ENCODE measurements around the gene CASQ2.
"Not testable (repeated sequence)": the region's sequence is repeated elsewhere in the genome, so short reads cannot be mapped to it uniquely, and the experiment has no call there.

CASQ2 gene

GRCh38 chr1:115768549-115768948 is at the start of gene CASQ2:
TSS of gene CASQ2 (minus strand) at chr1:115768714. CDS start at chr1:115768541, 173 bp downstream.
- DNase-seq = no peak

DNA sequence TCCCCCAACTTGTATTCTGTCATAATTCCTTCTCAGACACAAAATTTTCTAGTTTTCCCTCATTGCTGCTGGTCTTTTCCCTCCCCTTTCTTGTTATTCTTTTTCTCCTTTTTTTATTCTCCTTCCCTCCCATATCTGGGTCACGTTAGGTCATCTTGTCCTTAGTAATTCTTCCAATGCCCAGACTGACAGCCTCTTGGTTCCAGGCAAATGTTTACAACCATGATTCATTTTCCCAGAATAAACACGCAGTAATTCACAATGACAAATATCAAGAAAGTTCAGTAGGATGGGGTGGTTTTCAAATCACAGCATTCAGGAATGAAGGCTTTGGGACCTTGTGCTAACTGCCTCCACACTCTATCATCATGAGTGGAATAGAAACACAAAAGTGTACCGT is 47.2 kb upstream of the CASQ2 start:
- no peak for DNase-seq

DNA sequence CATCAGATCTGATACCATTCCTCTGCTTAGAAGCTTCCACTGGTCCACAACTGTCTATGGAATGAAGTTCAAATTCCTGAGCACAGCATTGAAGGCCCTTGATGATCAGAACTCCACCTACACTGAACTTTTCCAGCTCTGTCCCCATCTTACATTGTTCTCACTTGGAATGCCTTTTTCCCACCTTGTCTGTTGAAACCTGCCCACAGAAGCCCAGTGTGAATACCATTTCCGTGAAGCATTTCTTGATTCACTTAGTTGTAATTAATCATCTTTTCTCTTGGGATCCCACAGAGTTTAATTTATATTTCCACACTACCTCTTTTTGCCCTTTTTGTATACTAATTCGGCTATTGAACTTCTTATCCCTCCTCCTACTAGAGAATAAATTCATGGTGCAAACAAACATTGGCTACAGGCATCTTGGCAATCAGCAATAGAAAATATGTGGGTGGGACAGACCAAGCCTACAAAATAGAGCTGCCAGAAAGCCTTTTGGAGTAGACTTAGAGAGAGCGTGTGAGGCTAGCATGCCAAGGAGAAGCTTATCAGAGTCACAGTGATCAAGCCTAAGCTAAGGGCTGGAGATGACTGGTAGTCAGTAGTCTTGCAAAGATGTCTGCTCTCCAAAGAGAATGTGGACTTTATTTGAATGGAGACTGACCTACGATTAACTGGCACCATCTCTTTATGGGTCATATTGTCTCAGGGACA is 46.3 kb upstream of the CASQ2 start:
- DNase-seq = no peak

GRCh38 chr1:115813727-115814126 is 45.2 kb upstream of the CASQ2 start:
- no peak for DNase-seq

DNA sequence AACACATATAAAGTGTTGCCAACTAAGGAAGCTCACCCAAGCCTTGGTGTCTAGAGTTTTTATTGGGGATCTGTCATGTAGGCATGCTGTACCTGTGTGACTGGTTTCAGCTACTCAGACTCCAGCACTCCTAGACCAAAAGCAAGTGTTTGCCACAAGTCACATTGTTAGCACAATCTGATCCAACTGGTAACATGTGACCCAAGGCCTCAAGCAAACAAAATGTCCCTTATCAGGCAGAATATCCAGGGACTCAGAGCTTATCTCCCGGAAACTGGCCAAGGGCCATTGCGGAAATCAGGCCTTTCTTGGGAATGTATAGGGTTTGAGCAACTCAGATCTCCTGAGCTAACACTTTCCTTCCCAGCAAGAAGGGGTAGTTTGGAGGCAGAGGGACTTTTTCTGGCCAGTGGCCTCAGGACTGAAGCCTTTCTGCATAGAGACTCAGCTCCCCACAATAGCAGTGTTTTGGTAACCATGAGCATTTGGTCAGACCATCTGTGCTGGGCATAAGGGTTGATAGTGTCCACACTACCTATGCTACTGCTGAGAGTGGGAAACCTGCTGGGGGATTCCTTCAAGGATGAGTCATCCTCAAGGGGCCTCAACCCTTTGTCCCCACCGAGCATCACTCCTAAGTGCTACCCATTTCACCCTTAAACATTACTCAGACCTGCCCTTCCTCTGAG is 42.8 kb upstream of the CASQ2 start:
- no peak for DNase-seq

- no peak for DNase-seq
Measured at GRCh38 chr1:115810609-115811008, 42.1 kb upstream of the CASQ2 start.

DNA sequence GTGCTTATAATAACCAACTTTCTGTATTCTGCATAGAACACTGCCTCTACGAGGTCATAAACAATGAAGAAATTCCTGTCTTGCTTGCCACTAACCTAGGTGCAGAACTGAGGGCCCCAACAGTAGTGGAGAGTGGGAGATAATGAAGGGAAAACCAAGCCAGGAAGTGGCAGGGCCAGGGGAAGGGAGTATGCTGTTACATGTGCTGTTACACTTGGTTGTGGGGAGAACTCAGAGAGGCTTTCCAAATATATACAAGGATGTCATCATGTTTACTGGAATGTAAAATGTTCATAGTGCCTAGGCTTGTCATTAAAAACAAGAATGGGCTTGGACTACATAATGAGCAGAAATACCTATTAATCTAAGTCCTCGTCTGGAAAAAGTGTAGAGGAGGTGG is 41.3 kb upstream of the CASQ2 start:
- no peak for DNase-seq

- no peak for DNase-seq
Measured at GRCh38 chr1:115809076-115809475, 40.6 kb upstream of the CASQ2 start.

- peak; percentile 28 for DNase-seq
Measured at GRCh38 chr1:115807723-115808122, 39.2 kb upstream of the CASQ2 start.

DNA sequence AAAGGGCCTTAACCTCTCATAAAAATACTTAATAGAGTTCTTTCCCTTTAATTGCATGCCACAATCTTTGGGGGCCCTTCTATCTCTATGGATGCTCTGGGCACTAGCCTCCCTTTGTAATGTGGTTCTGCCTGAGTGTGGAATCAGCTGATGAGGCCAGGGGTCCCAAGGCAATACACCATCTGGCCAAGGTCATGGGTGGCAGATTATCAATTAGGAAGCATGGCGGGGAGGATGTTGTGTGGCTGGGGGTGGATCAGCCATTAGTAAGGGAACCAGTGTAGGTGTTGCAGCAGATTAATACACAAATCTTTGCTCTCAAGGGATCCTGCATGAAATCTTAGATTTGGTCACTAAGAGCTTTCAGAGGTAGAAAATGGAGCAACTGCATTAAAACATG is 37.1 kb upstream of the CASQ2 start:
- DNase-seq = no peak

GRCh38 chr1:115802416-115802815 is 33.9 kb upstream of the CASQ2 start:
- no peak for DNase-seq

- no peak for DNase-seq
Measured at GRCh38 chr1:115797486-115797885, 29.0 kb upstream of the CASQ2 start.

DNA sequence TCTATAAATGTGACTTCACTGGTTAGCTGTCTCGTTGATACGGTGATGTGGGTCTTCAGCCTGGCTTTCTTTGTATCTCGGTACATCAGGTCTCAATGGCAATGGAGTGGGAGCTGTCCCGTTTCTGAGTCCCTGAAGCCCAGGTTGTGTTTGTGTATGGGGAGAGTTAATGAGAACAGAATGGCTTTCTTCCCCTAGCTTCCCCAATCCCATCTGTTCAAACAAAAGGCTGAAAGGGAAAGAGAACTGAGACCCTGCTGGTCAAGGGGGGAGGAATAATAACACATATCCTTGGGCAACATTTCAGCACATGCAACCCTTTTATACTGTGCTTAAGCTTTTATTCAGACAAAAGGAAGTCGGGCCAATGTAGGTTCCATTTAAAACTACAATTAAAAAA is 28.4 kb upstream of the CASQ2 start:
- DNase-seq = no peak

GRCh38 chr1:115796036-115796435 is 27.5 kb upstream of the CASQ2 start:
- no peak for DNase-seq

DNA sequence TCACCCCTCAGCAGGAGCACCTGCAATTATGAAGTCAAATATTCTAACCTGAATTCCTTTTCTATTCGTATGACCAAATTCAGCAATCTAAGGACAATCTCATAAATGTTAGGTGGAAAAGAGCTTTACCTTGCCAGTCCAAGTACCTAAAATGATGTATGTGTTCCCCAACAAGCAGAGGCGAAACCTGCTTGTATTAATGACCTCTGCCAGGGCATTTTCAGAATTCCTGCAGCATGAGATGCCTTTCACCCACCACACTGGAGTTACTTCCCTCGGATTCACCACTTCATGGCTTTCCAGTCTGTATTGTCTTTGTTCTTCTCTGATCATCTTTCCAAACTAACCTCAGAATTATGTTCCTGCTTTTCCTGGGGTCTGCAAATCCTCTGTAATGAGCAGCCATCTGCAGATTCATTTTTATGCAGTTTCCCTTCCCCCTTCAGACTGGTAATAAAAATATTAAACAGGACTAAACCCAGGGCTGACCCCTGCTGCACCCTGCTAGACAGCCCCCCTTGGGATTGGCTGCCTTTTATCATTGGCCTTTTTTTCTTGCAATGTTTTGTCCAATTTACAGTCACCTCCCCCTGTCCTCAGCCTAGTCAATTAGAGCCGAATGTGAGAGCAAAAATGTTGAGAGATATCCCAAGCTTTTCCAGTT is 26.6 kb upstream of the CASQ2 start:
- DNase-seq = no peak

DNA sequence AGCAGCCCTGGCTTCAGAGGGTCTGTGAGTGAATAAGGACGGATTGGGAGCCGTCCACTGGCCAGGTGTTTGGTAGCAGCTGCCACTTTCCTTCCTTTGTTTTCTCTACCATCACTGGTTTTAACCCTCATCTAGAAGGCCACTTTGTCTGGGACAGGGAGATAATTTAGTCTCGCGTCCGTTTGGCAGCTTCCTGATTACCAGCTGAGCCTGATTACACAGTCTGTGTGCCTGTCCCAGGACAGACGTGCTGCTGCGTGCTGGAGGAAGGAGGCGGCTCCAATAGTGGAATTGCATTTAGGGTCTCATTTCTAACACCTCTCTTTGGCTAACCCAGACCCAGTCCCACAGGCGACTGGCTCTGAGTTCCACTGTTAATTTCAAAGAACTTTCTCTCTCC is 24.6 kb upstream of the CASQ2 start:
- no peak for DNase-seq

DNA sequence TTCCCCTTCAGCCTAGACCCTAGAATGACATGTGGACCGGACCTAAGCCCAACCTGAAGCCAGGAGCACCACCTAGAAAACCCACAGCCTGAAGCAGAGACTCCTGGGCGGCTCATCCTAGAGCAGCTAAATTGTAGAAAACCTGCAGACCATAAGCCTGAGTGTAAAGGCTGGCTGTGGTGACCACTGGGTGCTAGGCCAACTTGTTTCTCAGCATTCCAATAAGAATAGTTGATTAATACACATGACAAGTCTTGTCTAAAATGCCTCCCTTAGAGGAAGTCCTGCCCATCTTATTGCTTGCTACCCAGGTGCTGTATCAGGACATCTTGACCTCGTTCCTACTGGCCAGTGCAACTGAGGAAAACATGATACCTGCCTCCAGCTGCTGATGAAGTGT is 23.3 kb upstream of the CASQ2 start:
- DNase-seq = no peak

GRCh38 chr1:115790846-115791245 is 22.3 kb upstream of the CASQ2 start:
- no peak for DNase-seq

GRCh38 chr1:115790356-115790755 is 21.8 kb upstream of the CASQ2 start:
- no peak for DNase-seq

- DNase-seq = no peak
Measured at GRCh38 chr1:115783311-115783710, 14.8 kb upstream of the CASQ2 start.

- no peak for DNase-seq
Measured at GRCh38 chr1:115782571-115783281, 14.2 kb upstream of the CASQ2 start.

- no peak for DNase-seq
Measured at GRCh38 chr1:115781851-115782250, 13.3 kb upstream of the CASQ2 start.

DNA sequence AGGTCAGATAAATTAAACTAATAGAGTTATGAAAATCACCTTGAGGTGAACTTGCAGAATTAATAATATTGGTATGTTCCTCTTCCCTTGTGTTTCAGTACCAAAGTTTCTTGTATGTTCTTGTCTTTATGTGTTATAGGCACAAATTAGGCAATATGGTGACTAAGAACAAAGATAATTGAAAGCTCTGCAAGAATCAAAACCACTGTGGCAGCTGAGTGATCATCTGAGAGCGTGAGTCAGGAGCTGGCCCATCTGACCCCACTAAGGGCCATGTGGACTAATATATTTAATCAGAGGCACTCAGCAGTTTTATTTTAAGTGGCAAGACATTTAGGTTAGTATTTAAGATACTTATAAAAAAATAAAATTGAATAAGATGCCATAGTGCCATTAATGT is 12.8 kb upstream of the CASQ2 start:
- no peak for DNase-seq

GRCh38 chr1:115780655-115781054 is 12.1 kb upstream of the CASQ2 start:
- DNase-seq = not testable (repeated sequence)

Measured in NCI-H446 treated with DMSO at 0.1 percent for 48 hours (cell line).